Endothelial cell of hepatic sinusoid (primary cell): Measurements from ENCODE around the gene TTBK1.

Source experiments
- in situ Hi-C: cut with HindIII; loops from 2 replicates; pipeline ENCODE4 v1.10.0; 2017; ENCODE audit warnings: low sequenced_read_pairs

The TTBK1 gene

DNA sequence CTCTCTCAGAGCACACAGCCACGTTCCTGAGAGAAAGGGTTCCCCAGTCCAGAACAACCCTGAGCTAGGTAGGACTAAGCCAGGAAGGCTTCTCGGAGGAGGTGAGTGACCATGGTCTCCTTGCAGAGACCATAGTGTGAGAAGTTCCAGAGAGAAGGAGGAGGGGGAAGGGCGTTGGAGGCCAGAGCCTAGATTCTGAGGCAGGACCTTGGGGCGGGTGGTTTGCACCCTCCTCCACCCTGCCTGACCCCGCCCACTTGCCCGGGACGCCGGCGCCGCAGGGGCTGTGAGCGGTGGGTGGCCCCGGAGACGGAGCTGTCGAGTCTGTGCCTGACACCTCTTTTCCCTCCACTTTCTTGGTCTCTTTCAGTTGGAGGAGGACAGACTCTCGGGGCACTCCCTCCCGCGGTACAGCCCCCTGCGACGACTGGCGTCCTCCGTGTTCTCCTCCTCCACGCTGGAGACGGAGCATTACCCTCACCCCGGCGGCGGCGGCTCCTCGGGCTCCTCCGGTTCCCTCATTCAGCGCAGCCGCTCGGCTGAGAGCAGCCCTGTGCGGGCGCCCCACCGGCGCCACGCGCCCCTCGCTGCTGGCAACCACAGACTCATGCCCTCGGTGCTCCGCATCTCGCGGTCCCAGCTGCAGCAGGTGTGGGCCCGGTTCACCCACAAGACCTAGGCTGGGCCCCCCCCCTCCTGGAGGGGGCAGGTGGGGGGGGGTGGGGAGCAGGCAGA lies 26.2 kb downstream of the TTBK1 start:
- in situ Hi-C loops = no loop called here

DNA sequence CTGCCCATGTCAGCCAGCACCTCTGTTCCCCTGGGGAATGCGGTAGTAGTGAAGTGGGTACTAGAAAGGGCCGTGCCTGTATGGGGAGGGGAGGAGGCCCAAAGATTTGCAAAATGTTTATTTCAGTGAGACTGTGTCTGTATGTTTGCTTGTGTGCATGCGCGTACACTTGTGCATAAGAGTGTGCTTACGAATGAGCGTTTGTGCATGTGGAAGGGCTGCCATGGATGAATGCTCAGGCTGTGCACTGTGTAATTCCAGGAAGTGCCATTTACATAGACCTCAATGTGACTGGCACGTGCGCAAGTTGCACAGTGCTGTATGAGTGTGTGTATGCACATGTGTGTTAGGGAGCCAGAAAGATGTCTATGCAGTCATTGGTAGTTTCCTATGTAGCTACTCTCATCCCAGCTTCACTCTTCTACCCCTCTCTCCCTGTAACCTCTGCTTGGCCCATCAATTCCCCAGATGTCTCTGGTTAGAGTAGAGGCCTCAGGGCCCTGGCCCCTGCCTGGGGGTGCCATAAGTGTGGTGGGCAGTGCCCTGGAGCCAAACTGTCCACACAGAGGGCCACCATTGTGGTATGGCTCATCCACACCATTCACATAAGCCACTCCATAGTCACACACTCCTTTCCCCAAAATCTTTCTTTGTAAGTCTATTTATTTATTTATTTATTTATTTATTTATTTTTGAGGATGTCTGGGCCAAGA lies 28.0 kb downstream of the TTBK1 start:
- in situ Hi-C loops = no loop called here

DNA sequence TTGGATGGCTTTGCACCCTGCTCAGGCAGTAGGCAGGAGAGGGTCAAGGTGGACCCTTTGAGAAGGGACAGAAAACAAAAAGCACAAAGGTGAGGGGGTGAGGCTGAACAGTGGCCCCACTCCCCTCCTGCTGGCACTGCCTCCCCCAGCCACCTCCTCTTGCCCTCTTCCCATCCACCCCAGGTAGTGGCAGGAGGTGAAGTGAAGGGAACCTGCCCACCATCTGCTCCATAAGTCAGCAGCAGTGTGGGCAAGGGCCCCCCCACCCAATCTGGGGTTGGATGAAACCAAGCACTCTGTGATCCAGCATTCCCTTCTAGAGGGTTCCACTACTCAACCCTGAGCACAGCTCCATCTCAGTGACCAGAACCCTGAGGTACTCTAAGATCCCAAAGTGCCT lies 28.7 kb downstream of the TTBK1 start:
- in situ Hi-C loops = no loop called here

DNA sequence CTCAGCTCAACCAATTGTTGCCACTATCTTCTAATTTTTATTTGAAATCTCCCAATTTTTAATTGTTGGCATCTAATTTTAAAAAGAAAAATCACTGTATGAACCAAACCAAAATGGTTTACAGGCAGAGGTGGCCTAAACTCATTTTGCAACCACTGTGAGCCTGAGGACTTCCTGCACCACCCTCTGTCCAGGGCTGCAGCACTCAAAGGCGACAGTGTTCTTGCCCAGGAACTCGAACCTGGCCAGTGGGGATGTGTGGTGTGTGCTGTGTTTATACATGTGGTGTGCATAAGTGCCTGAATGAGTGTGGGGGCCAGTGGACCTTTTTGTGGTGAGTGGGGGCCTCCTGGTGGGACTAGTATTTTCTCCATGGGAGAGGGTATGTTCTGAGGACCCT lies 30.4 kb downstream of the TTBK1 start:
- in situ Hi-C loops = no loop called here

DNA sequence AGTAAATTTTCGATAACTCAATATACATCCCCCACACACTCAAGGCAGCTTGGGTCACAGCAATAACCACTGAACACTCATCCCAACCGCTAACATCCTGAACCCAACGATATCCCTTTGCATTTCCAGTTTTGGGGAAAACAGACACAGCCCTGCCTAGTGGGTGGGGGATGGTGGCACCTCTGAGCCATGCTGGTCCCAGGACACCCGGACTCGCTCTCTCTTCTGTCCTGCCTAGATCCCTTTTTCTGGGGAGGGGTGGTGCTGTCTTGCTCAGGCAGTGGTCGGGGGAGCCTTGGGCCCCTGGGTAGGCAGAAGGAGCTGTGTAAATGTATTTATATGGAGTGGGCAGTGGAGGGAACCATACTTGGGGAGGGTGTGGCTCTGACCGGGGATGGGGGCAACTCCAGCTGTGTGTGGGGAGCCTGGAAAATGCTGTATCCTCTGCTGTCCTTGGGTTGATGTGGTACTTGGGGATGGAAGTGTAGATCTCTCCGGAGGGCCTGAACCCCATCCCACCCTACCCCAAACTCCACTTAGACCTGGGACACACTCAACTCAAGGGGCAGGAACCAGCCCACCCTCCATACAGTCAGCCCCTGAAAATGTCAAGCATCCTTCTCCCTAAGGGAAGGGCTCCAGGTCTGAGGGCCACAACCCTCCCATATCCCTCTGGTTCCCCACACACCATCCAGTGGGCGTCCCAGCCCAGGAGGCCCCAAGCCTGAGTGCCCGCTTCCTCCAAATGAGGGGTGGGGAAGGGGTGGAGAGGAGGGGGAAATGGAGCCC lies 31.0 kb downstream of the TTBK1 start:
- in situ Hi-C loops = no loop called here

DNA sequence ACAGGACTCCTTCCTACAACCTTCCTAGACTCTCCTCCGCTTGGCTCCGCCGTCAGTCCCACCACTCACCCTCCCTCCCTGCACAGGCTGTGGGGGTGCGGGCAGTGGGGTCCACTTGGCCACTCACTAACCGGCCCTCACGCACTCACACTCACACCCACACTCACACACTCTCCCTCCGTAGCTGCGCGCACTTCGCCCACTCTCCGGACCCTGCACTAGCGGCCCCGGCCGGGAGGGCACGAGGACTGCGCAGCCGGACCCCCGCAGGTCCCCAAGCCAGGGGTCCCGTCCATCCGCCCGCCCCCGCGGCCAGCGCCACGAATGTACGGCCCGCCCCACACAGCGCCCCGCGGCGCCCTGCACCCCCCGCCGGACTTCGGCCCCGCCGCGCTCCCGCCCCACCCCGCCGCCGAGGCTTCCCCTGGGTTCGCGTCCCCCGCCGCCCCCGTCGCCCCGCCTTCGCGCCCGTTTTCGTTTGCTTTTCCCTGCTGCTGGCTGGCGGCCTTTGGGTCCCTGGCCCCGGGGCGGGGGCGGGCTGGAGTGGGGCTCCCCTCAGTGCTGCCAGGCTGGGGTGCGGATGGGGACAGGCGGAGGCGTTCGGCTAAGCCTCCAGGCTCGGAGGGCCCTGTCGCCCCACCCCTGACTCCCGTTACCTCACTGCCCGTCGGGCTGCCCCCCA lies 31.8 kb downstream of the TTBK1 start:
- in situ Hi-C loops = no loop called here

DNA sequence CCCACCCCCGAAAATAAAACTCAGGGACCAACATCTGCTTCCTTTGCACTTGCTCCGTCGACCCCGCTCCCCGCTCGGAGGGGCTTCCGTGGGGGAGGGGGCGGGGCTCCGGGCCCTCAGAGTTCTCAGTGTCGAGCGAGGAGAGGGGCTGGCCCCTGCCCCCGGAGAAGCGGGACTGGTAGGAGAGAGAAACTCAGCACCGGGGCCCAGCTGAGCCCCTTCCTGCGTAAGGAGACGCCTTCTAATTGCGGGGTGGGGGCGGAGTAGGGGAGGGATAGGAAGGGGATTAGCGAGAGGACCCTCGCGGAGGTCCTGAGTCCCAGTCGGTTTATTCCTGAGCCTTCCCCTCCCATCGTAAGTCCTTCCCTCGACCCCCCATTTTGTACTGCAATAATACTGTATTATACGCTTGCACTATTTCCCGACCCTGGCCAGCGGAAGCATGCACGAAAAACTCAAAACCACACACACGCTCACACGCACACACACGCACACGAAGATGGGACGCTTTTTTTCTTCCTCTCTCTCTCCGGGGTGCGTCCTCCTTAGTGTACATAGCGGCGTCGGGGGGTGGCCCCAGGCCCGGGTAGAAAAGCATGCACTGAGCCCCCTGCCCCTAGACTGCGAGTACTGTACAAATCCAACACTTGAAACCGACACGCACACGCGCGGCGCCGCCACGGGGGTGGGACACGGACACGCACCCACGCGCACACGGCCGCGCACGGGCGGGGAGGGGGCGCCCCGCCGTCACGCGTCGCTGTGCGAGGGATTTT lies 32.7 kb downstream of the TTBK1 start:
- in situ Hi-C loops = no loop called here

DNA sequence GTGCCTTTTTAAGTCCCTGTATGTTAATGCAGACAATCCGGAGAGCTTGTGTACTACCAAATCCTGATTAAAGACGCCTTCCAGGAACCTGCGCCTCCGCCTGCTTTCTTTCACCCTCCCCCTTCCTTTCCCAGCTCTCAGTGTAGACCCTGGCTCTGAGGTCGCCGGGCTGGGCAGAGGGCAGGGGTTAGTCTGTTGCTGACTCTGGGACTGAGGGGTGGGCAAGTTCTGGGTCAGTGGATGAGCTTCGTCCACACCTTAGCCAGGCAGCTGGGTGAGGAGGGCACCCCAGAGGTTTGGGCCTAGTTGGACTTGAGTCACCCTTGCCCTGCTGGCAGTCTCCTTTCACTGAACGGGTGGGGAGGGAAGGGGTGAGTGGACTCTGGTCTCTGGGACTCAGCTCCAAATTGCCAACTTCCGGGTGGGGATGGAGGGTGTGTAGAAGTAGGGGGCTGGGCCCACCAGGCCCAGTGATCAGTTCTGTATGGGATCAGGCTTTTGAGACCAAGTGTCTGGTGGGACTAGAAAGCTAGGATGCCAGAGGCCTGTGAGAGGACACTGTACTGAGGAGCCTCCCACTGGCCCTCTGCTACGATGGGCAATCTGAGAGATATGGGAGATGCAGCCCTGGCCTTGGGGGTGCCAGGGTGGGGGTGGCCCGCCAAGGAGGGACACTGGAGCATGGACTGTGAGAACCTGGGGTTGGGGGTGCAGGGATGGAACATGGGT lies 33.5 kb downstream of the TTBK1 start:
- in situ Hi-C loops = no loop called here

DNA sequence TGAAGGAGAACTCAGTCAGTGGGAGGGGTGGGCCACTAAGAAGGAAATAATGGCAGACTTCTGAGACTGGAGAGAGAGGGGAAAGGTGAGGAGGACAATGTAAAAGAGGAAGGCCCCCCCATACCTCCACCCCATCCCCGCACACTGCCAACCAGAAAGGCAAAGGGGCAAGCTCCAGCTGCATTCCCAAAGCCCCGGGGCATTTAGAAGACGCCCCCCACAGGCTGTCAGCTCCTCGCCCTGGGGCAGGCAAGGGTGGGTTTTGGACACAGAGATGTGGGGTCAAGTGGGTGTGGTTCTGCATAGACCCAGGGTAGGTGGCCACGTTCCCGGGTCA lies 34.0 kb downstream of the TTBK1 start:
- in situ Hi-C loops = no loop called here

DNA sequence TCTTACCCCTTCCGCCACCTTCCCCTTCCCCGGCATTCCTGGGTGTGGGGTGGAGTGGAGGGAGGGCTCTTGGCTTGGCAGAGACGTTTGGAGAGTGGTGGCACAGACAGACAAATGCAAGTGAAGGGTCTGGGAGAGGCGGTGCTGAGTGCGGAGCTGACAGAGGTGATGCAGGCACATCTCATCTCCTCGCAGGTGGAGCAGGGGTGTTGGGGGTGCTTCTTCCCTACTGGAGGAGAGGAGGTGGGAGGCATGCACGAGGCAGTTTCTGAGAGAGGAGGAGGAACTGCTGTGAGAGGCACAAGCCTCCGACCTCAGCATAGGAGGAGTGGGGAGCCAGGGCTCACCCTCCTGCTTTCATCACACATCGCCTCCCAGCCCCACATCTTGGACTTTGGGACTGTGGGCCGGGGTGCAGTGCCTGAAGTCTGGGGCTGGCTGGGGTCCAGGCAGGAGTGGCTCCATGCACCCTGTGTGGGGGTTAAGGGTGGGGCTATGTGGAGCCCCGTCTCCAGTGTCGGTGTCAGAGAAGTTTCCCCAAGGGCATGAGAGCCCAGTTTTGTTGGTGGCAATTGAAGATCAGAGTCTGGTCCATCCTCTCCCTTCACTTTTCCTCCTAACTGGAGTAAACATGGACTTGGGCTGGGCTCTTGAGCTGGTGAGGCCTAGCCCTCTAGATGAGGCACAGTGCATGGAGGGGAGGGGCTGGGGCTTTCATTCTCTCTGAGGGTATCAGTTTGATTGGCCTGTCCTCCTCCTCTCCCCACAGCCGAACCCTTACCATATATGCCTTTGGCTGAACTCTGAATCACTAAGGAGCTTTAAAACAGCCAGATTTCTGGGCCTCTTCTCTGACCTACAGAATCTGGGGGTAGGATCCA lies 34.6 kb downstream of the TTBK1 start:
- in situ Hi-C loops = no loop called here

DNA sequence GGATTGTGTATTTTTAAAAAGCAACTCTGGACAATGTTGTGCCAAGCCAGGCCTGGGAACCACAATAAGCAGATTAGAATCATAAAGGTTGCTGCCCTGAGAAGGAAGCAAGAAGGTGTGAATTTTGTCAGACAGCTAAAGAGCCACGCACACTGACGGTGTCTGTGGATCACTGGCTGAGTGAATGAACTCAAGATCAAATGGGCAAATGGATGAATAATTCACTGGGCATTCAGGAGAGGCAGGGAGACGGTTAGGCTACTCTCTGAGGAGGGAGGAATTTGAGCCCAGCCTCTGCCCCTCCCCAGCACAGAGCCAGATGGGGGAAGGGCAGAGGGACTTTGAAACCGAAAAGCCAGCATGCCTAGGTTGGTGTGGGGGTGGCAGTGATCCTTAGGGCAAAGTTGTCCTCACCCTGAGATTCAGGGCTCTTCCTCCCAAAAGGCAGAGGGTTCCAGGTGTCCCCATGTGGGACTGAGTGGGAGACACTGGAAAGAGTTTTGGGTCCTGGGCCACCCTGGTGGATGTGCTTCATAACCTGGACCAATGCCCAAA lies 35.3 kb downstream of the TTBK1 start:
- in situ Hi-C loops = no loop called here

DNA sequence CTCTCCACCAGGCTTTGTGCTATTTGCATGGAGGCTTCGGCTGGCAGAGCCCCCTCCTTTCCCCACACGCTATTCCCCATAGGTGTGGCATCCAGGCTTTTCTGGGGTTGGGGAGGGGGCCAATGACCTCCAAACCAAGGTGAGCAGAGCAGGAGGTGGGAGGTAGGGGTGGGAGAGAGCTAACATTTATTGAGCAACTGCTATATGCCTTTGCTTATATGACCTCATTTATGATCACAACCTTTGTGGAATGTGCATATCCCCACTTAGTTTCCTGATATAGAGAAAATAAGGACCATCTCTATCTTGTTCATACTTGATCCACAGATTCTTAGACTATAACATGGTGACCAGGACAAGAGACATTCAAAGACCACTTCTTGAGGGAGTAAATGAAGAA lies 37.0 kb downstream of the TTBK1 start:
- in situ Hi-C loops = no loop called here

DNA sequence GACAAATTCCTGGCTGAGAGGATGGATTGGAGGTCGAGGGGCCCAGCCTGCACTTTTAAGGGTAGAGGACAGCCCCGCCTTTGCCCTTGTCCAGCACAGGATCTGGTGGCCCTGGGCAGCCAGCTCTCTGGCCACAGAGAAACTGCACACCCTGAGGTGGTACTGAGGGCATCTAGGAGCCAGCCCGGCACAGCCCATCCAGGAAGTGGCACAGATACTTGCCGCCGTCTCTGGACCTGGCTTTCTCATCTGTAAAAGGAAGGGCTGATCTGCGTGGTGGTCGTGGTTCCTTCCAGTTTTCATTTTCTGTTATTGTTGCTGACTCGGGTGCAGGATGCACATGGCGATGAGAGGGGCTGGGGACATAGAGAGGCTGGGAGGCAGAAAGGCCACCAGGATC lies 38.8 kb downstream of the TTBK1 start:
- in situ Hi-C loops = no loop called here

DNA sequence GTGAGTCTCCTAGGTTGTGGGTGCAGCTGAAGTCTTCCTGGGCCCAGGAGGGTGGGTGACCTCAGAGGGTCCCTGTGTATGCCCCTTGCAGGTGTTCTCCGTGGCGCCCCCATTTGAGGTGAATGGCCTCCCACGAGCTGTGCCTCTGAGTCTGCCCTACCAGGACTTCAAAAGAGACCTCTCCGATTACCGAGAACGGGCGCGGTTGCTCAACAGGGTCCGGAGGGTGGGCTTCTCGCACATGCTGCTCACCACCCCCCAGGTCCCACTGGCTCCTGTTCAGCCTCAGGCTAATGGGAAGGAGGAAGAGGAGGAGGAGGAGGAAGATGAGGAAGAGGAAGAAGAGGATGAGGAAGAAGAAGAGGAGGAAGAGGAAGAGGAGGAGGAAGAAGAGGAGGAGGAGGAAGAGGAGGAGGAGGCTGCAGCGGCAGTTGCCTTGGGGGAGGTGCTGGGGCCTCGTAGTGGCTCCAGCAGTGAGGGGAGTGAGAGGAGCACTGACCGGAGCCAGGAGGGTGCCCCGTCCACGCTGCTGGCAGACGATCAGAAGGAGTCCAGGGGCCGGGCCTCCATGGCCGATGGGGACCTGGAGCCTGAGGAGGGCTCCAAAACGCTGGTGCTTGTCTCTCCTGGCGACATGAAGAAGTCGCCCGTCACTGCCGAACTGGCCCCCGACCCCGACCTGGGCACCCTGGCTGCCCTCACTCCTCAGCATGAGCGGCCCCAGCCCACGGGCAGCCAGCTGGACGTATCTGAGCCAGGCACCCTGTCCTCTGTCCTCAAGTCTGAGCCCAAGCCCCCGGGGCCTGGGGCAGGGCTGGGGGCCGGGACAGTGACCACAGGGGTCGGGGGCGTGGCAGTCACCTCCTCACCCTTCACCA lies 39.6 kb downstream of the TTBK1 start:
- in situ Hi-C loops = no loop called here

DNA sequence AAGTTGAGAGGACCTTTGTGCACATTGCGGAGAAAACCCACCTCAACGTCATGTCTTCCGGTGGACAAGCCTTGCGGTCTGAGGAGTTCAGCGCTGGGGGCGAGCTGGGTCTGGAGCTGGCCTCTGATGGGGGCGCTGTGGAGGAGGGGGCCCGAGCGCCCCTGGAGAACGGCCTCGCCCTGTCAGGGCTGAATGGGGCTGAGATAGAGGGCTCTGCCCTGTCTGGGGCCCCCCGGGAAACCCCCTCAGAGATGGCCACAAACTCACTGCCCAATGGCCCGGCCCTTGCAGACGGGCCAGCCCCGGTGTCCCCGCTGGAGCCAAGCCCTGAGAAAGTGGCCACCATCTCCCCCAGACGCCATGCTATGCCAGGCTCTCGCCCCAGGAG lies 40.2 kb downstream of the TTBK1 start:
- in situ Hi-C loops = no loop called here

DNA sequence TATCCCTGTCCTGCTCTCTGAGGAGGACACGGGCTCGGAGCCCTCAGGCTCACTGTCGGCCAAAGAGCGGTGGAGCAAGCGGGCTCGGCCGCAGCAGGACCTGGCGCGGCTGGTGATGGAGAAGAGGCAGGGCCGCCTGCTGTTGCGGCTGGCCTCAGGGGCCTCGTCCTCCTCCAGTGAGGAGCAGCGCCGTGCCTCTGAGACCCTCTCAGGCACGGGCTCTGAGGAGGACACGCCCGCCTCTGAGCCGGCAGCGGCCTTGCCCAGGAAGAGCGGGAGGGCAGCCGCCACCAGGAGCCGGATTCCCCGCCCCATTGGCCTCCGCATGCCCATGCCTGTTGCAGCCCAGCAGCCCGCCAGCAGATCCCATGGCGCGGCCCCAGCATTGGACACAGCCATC lies 40.6 kb downstream of the TTBK1 start:
- in situ Hi-C loops = no loop called here

DNA sequence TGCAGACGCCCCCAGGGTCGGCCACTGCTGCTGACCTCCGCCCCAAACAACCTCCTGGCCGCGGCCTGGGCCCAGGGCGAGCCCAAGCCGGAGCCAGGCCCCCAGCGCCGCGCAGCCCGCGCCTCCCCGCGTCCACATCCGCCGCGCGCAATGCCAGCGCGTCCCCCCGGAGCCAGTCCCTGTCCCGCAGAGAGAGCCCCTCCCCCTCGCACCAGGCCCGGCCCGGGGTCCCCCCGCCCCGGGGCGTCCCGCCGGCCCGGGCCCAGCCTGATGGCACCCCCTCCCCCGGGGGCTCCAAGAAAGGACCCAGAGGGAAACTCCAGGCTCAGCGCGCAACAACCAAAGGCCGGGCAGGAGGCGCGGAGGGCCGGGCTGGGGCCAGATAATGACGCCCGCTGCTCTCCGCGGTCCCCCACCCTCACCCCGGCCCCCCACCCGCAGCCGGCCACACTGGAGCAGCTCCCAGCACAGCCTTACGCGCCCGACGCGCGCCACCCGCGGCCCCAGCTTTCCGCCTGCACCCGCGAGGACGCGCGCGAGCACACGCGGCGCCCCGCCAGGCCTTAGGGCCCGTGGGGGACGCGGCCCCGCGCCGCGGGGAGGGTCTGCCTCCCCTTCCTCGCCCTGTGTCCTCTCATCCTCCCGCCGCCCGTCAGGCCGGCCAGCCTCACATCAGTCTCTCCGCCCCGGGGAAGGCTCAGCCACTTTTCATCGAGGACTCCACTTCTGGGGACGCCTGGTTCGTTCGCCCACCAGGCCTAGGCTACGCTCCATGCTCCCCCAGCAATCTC lies 41.9 kb downstream of the TTBK1 start:
- in situ Hi-C loops = no loop called here
